ENCODE results near the gene PKD1L1.

DNA sequence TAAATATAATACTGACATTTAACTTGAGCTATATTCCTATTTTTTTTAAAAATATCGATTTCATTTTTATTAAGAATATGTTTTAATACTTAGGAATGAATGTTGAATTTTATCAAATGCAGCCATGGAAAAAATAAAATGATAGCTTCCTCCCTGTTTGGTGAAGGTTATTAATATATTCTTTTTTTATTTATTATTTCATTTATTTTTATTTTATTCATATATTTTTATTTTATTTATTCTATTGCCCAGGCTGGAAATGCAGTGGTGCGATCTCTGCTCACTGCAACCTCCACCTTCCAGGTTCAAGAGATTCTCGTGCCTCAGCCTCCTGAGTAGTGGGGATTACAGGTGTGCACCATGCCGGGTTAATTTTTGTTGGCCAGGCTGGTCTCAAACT, 160.2 kb downstream of the PKD1L1 start:
- TF ChIP-seq, protein P1, sequence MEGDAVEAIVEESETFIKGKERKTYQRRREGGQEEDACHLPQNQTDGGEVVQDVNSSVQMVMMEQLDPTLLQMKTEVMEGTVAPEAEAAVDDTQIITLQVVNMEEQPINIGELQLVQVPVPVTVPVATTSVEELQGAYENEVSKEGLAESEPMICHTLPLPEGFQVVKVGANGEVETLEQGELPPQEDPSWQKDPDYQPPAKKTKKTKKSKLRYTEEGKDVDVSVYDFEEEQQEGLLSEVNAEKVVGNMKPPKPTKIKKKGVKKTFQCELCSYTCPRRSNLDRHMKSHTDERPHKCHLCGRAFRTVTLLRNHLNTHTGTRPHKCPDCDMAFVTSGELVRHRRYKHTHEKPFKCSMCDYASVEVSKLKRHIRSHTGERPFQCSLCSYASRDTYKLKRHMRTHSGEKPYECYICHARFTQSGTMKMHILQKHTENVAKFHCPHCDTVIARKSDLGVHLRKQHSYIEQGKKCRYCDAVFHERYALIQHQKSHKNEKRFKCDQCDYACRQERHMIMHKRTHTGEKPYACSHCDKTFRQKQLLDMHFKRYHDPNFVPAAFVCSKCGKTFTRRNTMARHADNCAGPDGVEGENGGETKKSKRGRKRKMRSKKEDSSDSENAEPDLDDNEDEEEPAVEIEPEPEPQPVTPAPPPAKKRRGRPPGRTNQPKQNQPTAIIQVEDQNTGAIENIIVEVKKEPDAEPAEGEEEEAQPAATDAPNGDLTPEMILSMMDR (optimal IDR thresholded peaks at IDR 0.05 in 1 of 3, IDR thresholded peaks at IDR 0.05 in 1 of 3, conservative IDR thresholded peaks at IDR 0.05 in 1 of 3; ENCODE audit: extremely low read depth in 1 of 3, insufficient read depth in 2 of 3, low read length in 3 of 3) = no peak
- TF ChIP-seq EZH2 (IDR thresholded peaks at IDR 0.05; ENCODE audit: low read length) = no peak
